OCI-LY7 (cell line): ENCODE data around the gene KRT35. TPM values are rescaled to one million over a fixed set of nuclear protein-coding genes. Genes with fewer than 3 reads are reported as not detected.

Source experiments
- BruUV-seq: library from RNA; stranded (reverse); fragments of 400-500 nt; replicated peaks from 2 replicates; lab custom pipeline; 2021; lab: Mats Ljungman, UMichigan
- CTCF ChIA-PET: fragments of 300-600 bp; sonication (Branson Sonifier 250); formaldehyde crosslinking; loops from one replicate; lab custom pipeline; 2022; ENCODE audit warnings: antibody characterized with exemption; ENCODE audit not compliant: unreplicated experiment; lab: Charles Lee
- POLR2A ChIA-PET: fragments of 300-600 bp; sonication (Branson Sonifier 250); formaldehyde crosslinking; loops from one replicate; lab custom pipeline; 2022; ENCODE audit warnings: antibody characterized with exemption; lab: Charles Lee
- DNase-seq: peaks from one replicate; pipeline ENCODE4 v3.0.0-alpha.2; 2015; ENCODE audit warnings: low spot score
- H2AFZ ChIP-seq: fragments of 200-600 bp; sonication (generic), shearing (Covaris generic); 2 replicates; pipeline ENCODE4 v1.6.1; 2014; ENCODE audit warnings: mild to moderate bottlenecking, antibody characterized with exemption, low read length, moderate library complexity
- H3K27ac ChIP-seq: fragments of 200-600 bp; sonication (generic); 2 replicates; pipeline ENCODE4 v1.5.1; 2014; ENCODE audit warnings: mixed run types, low read depth, mild to moderate bottlenecking, moderate library complexity, low read length, inconsistent platforms; ENCODE audit not compliant: poor library complexity, severe bottlenecking
- H3K36me3 ChIP-seq: fragments of 200-600 bp; sonication (generic); 2 replicates; pipeline ENCODE4 v1.6.1; 2014; ENCODE audit warnings: mild to moderate bottlenecking, antibody characterized with exemption, low read length, moderate library complexity, mixed read lengths; ENCODE audit not compliant: insufficient read depth
- H3K4me1 ChIP-seq: fragments of 200-600 bp; sonication (generic); 2 replicates; pipeline ENCODE4 v1.5.1; 2014; ENCODE audit warnings: mild to moderate bottlenecking, low read length; ENCODE audit not compliant: insufficient read depth, poor library complexity, severe bottlenecking
- H3K4me2 ChIP-seq: fragments of 200-600 bp; sonication (generic); 2 replicates; pipeline ENCODE4 v1.6.1; 2014; ENCODE audit warnings: mild to moderate bottlenecking, low read length
- H3K4me3 ChIP-seq: fragments of 200-600 bp; sonication (generic); 2 replicates; pipeline ENCODE4 v1.5.1; 2014; ENCODE audit warnings: mild to moderate bottlenecking, low read depth, low read length; ENCODE audit not compliant: poor library complexity, severe bottlenecking
- H3K79me2 ChIP-seq: fragments of 200-600 bp; sonication (generic); 2 replicates; pipeline ENCODE4 v1.6.1; 2016; ENCODE audit warnings: low read depth, mild to moderate bottlenecking, low read length, moderate library complexity, mixed read lengths; ENCODE audit not compliant: insufficient read depth
- H3K9me2 ChIP-seq: fragments of 200-600 bp; sonication (generic); 2 replicates; pipeline ENCODE4 v1.6.1; 2016; ENCODE audit warnings: mild to moderate bottlenecking, low read length, mixed read lengths; ENCODE audit not compliant: insufficient read depth
- H3K9me3 ChIP-seq: fragments of 200-600 bp; sonication (generic); 2 replicates; pipeline ENCODE4 v1.6.1; 2014; ENCODE audit warnings: mild to moderate bottlenecking, mixed run types, low read length, mixed read lengths
- H4K20me1 ChIP-seq: fragments of 200-600 bp; sonication (generic); 2 replicates; pipeline ENCODE4 v1.6.1; 2014; ENCODE audit warnings: mild to moderate bottlenecking, antibody characterized with exemption, low read length, moderate library complexity, mixed read lengths; ENCODE audit not compliant: insufficient read depth
- EZH2phosphoT487 ChIP-seq: fragments of 200-600 bp; sonication (generic); IDR thresholded peaks from 2 replicates; pipeline ENCODE4 v1.6.1; 2018; ENCODE audit warnings: low read depth, borderline replicate concordance, mild to moderate bottlenecking, mixed run types, antibody characterized with exemption, low read length, moderate library complexity, mixed read lengths
- intact Hi-C: fragments of 100-400 bp; cut with micrococcal nuclease; formaldehyde crosslinking; loops from one replicate; pipeline ENCODE4 v1.10.0; 2022; ENCODE audit not compliant: unreplicated experiment
- total RNA-seq, 2 experiments: library from RNA; depleted of rRNA in 1 of 2; stranded (reverse); fragments of >200 nt in 1 of 2; shearing (Covaris generic) in 1 of 2; gene quantifications; 2 replicates each; pipeline ENCODE4 v1.2.3, GENCODE V29; 2014 to 2022
- TF ChIP-seq, protein P1 (sequence below): fragments of 200-600 bp; sonication (generic); conservative IDR thresholded peaks from 2 replicates; pipeline ENCODE4 v1.5.1; 2014; ENCODE audit warnings: mild to moderate bottlenecking, antibody characterized with exemption, low read length, moderate library complexity, mixed read lengths

KRT35 gene
- total RNA-seq, 2 experiments from 2014 or later, result not detected

DNA sequence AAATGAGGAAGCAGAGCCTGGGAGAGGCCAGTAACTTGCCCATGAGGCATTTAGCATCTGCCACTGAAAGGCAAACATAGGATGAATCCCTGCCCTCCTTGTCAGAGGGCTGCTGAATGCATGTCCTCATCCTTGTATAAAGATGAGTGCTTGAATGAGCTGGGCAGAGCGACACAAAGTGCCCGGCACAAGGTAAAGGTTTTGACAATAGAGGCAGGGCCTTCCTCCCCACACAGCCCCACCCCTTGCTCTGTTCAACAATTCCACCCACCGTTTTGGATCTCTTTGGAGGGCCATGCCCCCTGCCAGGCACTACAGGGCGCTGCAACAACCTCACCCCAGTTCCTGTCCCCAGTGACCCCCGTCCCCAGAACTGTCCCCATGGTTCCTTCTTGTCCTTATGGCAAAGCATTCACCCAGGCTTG is 48.6 kb upstream of the KRT35 start:
- H3K4me1 ChIP-seq, result no peaks in the 10 kb centered on the region
- no peaks in the 10 kb centered on the region for H4K20me1 ChIP-seq
- H2AFZ ChIP-seq, result no peak overlapping the region
- H3K79me2 ChIP-seq, result no peaks in the 10 kb centered on the region
- H3K4me3 ChIP-seq, result no peak overlapping the region
- no peak overlapping the region for H3K4me2 ChIP-seq
- ChIA-PET POLR2A (no interaction called here), CTCF (interaction anchor here (0.9 kb wide), 1 partner anchor 9 kb away, joined by 3 read pairs; no protein-coding TSS in a partner anchor)
- H3K9me2 ChIP-seq, result no peaks in the 10 kb centered on the region
- intact Hi-C loops, result no loop called here
- TF ChIP-seq, protein P1, sequence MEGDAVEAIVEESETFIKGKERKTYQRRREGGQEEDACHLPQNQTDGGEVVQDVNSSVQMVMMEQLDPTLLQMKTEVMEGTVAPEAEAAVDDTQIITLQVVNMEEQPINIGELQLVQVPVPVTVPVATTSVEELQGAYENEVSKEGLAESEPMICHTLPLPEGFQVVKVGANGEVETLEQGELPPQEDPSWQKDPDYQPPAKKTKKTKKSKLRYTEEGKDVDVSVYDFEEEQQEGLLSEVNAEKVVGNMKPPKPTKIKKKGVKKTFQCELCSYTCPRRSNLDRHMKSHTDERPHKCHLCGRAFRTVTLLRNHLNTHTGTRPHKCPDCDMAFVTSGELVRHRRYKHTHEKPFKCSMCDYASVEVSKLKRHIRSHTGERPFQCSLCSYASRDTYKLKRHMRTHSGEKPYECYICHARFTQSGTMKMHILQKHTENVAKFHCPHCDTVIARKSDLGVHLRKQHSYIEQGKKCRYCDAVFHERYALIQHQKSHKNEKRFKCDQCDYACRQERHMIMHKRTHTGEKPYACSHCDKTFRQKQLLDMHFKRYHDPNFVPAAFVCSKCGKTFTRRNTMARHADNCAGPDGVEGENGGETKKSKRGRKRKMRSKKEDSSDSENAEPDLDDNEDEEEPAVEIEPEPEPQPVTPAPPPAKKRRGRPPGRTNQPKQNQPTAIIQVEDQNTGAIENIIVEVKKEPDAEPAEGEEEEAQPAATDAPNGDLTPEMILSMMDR, result no peak
- TF ChIP-seq EZH2phosphoT487, result no peak
- H3K27ac ChIP-seq, result no peak overlapping the region
- BruUV-seq, result no TSS peak
- H3K36me3 ChIP-seq, result no peaks in the 10 kb centered on the region
- DNase-seq, result no peak
- no peaks in the 10 kb centered on the region for H3K9me3 ChIP-seq

DNA sequence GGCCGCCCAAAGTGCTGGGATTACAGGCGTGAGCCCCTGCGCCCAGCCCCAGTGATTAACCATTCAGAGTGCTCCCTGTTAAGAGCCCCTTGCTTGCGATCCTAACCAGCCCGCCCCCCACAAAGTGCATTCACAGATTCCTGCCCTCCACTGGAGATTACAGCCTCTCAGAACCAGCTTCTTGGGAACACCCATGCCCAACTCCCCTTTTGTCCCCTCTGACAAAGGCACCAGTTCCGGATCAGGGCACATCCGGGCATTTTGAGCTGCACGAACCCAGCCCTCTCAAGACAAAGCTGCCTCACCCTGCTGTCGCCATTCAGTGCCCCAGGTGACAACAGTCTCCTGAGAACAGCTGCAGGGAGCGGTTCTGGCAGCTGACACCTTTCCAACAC is 48.0 kb upstream of the KRT35 start:
- Histone ChIP-seq H3K4me3 (no peak overlapping the region), H3K9me2 (no peaks in the 10 kb centered on the region), H3K36me3 (no peaks in the 10 kb centered on the region), H4K20me1 (no peaks in the 10 kb centered on the region), H3K4me2 (no peak overlapping the region), H3K27ac (no peak overlapping the region), H2AFZ (no peak overlapping the region), H3K9me3 (no peaks in the 10 kb centered on the region), H3K79me2 (no peaks in the 10 kb centered on the region), H3K4me1 (no peaks in the 10 kb centered on the region)
- intact Hi-C loops, result no loop called here
- no TSS peak for BruUV-seq
- ChIA-PET CTCF (no interaction called here), POLR2A (no interaction called here)
- DNase-seq, result no peak
- no peak for TF ChIP-seq EZH2phosphoT487
- TF ChIP-seq, protein P1, result no peak

DNA sequence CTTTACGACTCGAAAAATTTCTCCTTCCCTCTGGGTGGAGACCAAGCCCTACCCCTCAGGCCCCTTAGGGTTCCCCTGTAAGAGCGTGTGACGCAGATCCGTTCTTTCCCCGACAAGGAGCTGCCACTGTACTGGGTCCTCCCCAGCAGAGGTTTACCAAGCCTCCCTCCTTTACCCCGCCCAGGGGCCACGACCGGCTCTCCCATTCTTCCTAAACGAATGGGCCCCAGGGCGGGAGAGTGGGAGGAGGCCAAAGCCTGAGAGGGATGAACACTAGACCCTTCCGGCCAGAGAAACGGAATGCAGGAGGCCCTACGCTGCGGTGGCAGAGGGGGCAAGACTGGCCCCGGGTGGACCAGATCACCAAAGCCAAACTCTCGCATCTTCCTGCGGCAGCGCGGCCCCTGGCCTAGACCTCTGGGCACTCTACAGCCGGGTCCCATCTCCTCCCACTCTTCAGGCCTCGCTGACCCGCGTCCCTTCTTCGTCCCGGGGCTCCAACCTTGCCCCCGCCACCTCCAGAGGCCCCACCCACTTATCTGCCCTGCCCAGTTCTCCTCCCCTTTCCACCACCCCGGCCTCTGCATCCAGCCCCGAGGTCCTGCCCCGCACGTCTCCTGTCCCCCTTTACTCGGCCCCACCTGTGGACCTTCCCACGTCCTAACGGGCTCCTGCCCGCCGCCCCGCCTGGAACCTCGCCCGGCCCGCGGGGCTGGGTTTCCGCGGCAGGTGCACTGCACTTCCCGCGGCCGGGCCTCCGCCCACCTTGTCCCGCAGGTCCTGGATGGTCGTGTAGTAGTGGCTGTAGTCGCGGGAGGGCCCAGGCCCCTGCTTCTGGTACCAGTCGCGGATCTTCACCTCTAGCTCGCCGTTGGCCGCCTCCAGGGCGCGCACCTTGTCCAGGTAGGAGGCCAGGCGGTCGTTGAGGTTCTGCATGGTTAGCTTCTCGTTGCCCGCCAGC is 46.4 kb upstream of the KRT35 start:
- Histone ChIP-seq H3K27ac (no peak overlapping the region), H3K79me2 (no peaks in the 10 kb centered on the region), H3K4me1 (no peaks in the 10 kb centered on the region), H3K4me3 (no peak overlapping the region), H3K4me2 (no peak overlapping the region), H3K9me3 (no peaks in the 10 kb centered on the region), H3K36me3 (no peaks in the 10 kb centered on the region), H2AFZ (no peak overlapping the region), H3K9me2 (no peaks in the 10 kb centered on the region), H4K20me1 (no peaks in the 10 kb centered on the region)
- DNase-seq, result no peak
- intact Hi-C loops, result no loop called here
- no TSS peak for BruUV-seq
- ChIA-PET POLR2A (no interaction called here), CTCF (no interaction called here)
- TF ChIP-seq, protein P1, result no peak
- TF ChIP-seq EZH2phosphoT487, result no peak
